ENCODE measurements around the gene MVB12B. TPM values are rescaled to one million over a fixed set of nuclear protein-coding genes. Genes with fewer than 3 reads are reported as not detected.

Gene MVB12B
- total RNA-seq, 2 experiments from 2014 or later: 14.3 to 15.3 TPM

DNA sequence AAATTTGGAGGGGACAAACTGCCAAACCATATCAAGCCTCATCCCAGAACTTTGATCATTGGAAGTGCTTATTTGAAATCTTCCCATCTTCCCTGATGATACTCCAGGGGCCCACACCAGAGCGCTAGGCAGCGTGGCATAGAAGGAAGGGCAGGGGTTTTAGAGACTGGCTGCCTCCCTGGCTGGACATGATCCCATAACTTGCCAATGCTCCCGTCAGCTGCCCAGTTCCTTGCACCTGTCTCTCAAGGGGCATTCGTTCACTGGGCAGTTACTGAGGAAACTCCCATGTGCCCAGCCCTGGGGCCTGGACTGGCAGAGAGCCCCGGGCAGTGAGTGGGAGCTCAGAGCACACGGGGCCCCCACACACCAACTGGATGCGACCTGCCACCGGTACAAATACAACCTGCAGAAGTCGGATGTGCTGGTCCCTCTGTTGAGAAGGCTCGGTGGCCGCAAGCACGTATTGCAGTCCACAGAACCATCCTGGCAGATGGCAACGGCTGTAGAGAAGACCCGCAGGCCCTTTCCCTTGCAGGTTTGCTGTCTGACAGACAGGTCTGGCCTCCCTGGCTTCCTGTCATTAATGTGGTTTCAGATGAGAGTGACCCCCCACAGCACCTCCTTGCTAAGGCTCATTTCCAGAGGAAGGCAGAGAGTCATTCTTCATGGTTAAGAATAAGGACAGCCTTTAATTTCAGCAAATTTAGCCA lies 122.4 kb downstream of the MVB12B start:
- H3K9me3 Mint-ChIP-seq: no peaks in the 10 kb centered on the region
- H3K27ac Mint-ChIP-seq: no peak overlapping the region
- DNase-seq (no peak), ATAC-seq (ENCODE audit: poor library complexity) (no peak)
- H3K27me3 ChIP-seq (ENCODE audit: control insufficient read depth in 1 of 2, insufficient read depth in 2 of 2, low read length in 2 of 2): no peaks in the 10 kb centered on the region
- H3K9me3 ChIP-seq (ENCODE audit: control insufficient read depth in 1 of 2, insufficient read depth in 1 of 2, low read length in 2 of 2): no peaks in the 10 kb centered on the region
- no peak overlapping the region for H3K27ac ChIP-seq (ENCODE audit: low read depth in 1 of 2, low read length in 2 of 2)
- H3K27me3 Mint-ChIP-seq: no peaks in the 10 kb centered on the region
- no peaks in the 10 kb centered on the region for H3K36me3 Mint-ChIP-seq (ENCODE audit: low read depth)
- no peak overlapping the region for H3K4me3 Mint-ChIP-seq
- peaks cover 20% of the 10 kb centered on the region for H3K4me1 ChIP-seq (ENCODE audit: insufficient read depth, low read length)
- no peak for TF ChIP-seq CTCF (IDR thresholded peaks at IDR 0.05)
- CTCF ChIA-PET: no interaction called here
- H3K4me1 Mint-ChIP-seq (ENCODE audit: low read depth): peaks cover 6% of the 10 kb centered on the region
- intact Hi-C loops (cut with DNase I, micrococcal nuclease): no loop called here
- H3K4me3 ChIP-seq (ENCODE audit: low read length): no peak overlapping the region
- no peaks in the 10 kb centered on the region for H3K36me3 ChIP-seq (ENCODE audit: insufficient read depth, low read length)
- POLR2A ChIA-PET: interaction anchor here (1.4 kb wide), 1 partner anchor 8 kb away, joined by 3 read pairs; no protein-coding TSS in a partner anchor

DNA sequence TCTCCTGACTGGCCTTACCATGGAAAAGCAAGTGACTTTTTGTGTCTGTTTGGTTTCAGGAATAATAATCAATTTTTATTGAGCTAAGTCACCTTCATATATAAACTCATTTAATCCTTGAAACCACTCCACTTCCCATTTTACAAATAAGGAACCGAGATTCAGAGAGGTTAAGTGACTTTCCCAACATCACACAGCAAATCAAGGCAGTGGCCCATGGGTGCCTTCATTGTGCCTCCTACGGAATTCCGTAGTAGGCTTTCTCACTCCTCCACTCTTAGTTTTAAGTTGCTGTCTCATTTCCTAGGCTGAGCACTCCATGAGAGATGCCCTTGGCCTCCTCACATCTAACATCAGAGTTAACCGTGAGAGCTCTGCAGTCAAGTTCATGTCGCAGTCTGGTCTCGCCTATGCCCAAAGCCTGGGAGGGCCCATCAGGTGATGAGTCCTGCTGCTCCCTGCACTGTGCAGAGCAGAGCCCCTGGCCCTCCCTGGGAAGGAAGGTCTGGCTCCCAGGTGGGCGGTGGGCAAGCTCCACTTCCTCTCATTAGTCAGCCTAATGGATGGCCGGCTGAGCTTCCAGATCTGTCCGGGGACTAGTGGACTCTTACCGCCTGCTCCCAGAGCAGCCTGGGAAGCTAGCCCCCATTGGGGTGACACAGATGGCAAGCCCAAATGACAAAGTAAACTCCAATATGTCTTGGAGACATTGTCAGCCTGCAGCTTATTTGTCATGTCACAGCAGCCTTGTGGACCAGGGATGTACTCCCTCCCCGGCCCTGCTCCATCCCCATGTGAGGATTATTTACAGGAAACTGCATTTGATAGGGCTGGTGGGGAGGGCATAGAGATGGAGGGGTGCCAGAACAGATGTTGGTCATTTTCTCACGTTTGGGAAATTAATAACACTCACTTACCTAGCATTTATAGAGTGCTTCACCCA lies 123.4 kb downstream of the MVB12B start:
- ATAC-seq (ENCODE audit: poor library complexity) (no peak), DNase-seq (no peak)
- H3K4me1 ChIP-seq (ENCODE audit: insufficient read depth, low read length): peaks cover 24% of the 10 kb centered on the region
- no peaks in the 10 kb centered on the region for H3K9me3 ChIP-seq (ENCODE audit: control insufficient read depth in 1 of 2, insufficient read depth in 1 of 2, low read length in 2 of 2)
- no peaks in the 10 kb centered on the region for H3K27me3 ChIP-seq (ENCODE audit: control insufficient read depth in 1 of 2, insufficient read depth in 2 of 2, low read length in 2 of 2)
- Mint-ChIP-seq H3K4me1 (ENCODE audit: low read depth) (peaks cover 7% of the 10 kb centered on the region), H3K4me3 (no peak overlapping the region), H3K36me3 (ENCODE audit: low read depth) (no peaks in the 10 kb centered on the region), H3K27me3 (no peaks in the 10 kb centered on the region), H3K9me3 (no peaks in the 10 kb centered on the region), H3K27ac (no peak overlapping the region)
- CTCF ChIA-PET: no interaction called here
- no peaks in the 10 kb centered on the region for H3K36me3 ChIP-seq (ENCODE audit: insufficient read depth, low read length)
- POLR2A ChIA-PET: interaction anchor here (1.2 to 1.4 kb wide), 2 partner anchors 9 to 39 kb away, joined by 3 to 4 read pairs; no protein-coding TSS in a partner anchor
- no peak for TF ChIP-seq CTCF (IDR thresholded peaks at IDR 0.05)
- H3K27ac ChIP-seq (ENCODE audit: low read depth in 1 of 2, low read length in 2 of 2): no peak overlapping the region
- intact Hi-C loops (cut with DNase I, micrococcal nuclease): no loop called here
- no peak overlapping the region for H3K4me3 ChIP-seq (ENCODE audit: low read length)

DNA sequence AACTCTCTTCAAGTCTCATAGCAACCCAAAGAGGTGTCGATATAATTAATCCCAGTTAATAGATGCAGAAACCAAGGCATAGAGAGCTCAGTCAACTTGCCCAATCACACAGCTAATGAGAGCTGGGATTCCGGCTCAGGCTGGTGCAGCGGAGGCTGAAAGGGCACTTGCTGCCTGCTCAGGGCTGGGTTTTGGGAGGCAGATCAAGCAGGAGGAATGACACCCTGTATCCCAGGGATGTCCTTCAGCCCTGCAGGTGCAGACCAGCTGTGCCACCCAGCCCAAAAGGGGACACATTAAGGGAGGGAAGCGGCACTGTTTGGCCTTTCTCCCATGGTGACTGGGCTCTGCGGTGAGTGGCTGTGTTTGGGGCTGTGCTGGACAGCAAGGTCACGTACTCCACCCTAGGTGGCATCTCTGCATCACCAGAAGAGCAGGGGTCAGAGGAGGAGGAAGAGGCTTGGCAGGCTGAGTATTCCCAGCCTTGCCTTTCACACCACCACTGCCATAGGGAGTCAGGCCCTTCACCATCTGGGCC lies 124.1 kb downstream of the MVB12B start:
- Histone ChIP-seq H3K27ac (ENCODE audit: low read depth in 1 of 2, low read length in 2 of 2) (no peak overlapping the region), H3K36me3 (ENCODE audit: insufficient read depth, low read length) (no peaks in the 10 kb centered on the region), H3K9me3 (ENCODE audit: control insufficient read depth in 1 of 2, insufficient read depth in 1 of 2, low read length in 2 of 2) (no peaks in the 10 kb centered on the region), H3K27me3 (ENCODE audit: control insufficient read depth in 1 of 2, insufficient read depth in 2 of 2, low read length in 2 of 2) (no peaks in the 10 kb centered on the region), H3K4me3 (ENCODE audit: low read length) (no peak overlapping the region), H3K4me1 (ENCODE audit: insufficient read depth, low read length) (peaks cover 24% of the 10 kb centered on the region)
- POLR2A ChIA-PET: interaction anchor here (1.2 kb wide), 1 partner anchor 39 kb away, joined by 4 read pairs; no protein-coding TSS in a partner anchor
- Mint-ChIP-seq H3K27me3 (no peaks in the 10 kb centered on the region), H3K9me3 (no peaks in the 10 kb centered on the region), H3K36me3 (ENCODE audit: low read depth) (no peaks in the 10 kb centered on the region), H3K4me1 (ENCODE audit: low read depth) (peaks cover 7% of the 10 kb centered on the region), H3K4me3 (no peak overlapping the region), H3K27ac (no peak overlapping the region)
- intact Hi-C loops (cut with DNase I, micrococcal nuclease): no loop called here
- CTCF ChIA-PET: no interaction called here
- DNase-seq (no peak), ATAC-seq (ENCODE audit: poor library complexity) (no peak)
- TF ChIP-seq CTCF (IDR thresholded peaks at IDR 0.05): no peak

Data from CD4-positive, alpha-beta T cell (primary cell).